Peyer's patch (tissue), 4 donors: ENCODE data around the gene THUMPD3. TPM values are rescaled to one million over a fixed set of nuclear protein-coding genes. Genes with fewer than 3 reads are reported as not detected.
A peak's percentile ranks its signal among the peaks of the same experiment; 100 is the strongest.

ENCODE experiments used
- DNase-seq, 3 donors: peaks; one replicate each; pipeline ENCODE4 v3.0.0-alpha.2; 2017 to 2019
- H3K27ac ChIP-seq, 4 donors: fragments of 200-600 bp; sonication (generic); one replicate each; pipeline ENCODE4 v1.5.1; 2016 to 2019
- H3K27me3 ChIP-seq, 2 donors: fragments of 200-600 bp; sonication (generic); one replicate each; pipeline ENCODE4 v1.5.1; 2019
- H3K36me3 ChIP-seq, 3 donors: fragments of 200-600 bp; sonication (generic); one replicate each; pipeline ENCODE4 v1.5.1; 2016 to 2019
- H3K4me1 ChIP-seq, 4 donors: fragments of 200-600 bp; sonication (generic); one replicate each; pipeline ENCODE4 v1.5.1; 2016 to 2019
- H3K4me3 ChIP-seq, 4 donors: fragments of 200-600 bp; sonication (generic); 1 replicate in 3 of 4; 2 replicates in 1 of 4; pipeline ENCODE4 v1.5.1; 2016 to 2019; ENCODE audit warnings: mild to moderate bottlenecking in 1 of 4
- H3K9me3 ChIP-seq, 4 donors: fragments of 200-600 bp; sonication (generic); one replicate each; pipeline ENCODE4 v1.5.1; 2016 to 2019; ENCODE audit warnings: mild to moderate bottlenecking in 1 of 4
- POLR2A ChIP-seq, 2 donors: fragments of 450-650 bp; IDR thresholded peaks; one replicate each; pipeline ENCODE4 v1.5.1; 2017; ENCODE audit warnings: antibody characterized with exemption in 2 of 2, mild to moderate bottlenecking in 2 of 2, moderate library complexity in 2 of 2
- total RNA-seq, 4 donors: library from RNA; depleted of rRNA; stranded (reverse); fragments of >200 nt; gene quantifications; one replicate each; pipeline ENCODE4 v1.1.0, GENCODE V29; 2016
- TF ChIP-seq, protein P1 (sequence below), 6 experiments: fragments of 450-650 bp in 4 of 6; fragments of 200-600 bp in 2 of 6; sonication (generic) in 1 of 6; IDR thresholded peaks; one replicate each; pipeline ENCODE4 v1.5.1; 2017 to 2019; ENCODE audit warnings: antibody characterized with exemption in 6 of 6, mild to moderate bottlenecking in 3 of 6, moderate library complexity in 1 of 6

THUMPD3 gene
- total RNA-seq, 4 donors from 2014 or later, result 16.8 to 31.5 (median 22.7) TPM

DNA sequence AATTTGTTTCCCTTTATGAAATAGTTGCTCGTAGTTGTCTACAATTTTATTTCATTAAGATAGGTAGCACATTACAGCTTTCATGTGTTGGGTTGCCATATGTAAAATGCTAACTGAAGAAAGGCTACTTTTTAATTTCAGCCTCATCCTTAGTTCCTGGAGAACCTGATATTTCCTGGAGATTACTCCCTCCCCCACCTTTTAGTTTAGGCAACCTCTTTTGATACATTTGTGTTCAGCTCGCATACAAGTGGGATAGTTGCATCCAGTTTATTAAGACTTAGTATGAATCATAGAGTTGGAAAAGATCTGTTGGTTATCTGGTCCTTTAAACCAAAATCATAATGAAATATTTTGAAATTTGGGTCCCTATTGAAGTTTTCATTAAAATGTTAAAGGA lies 40.6 kb downstream of the THUMPD3 start:
- Histone ChIP-seq H3K9me3 (no peaks in the 10 kb centered on the region), H3K4me1 (peaks cover 0 to 68% (median 17%) of the 10 kb centered on the region in 4 donors), H3K27me3 (no peaks in the 10 kb centered on the region), H3K27ac (no peak overlapping the region), H3K4me3 (no peak overlapping the region), H3K36me3 (no peaks in the 10 kb centered on the region)
- TF ChIP-seq, protein P1, sequence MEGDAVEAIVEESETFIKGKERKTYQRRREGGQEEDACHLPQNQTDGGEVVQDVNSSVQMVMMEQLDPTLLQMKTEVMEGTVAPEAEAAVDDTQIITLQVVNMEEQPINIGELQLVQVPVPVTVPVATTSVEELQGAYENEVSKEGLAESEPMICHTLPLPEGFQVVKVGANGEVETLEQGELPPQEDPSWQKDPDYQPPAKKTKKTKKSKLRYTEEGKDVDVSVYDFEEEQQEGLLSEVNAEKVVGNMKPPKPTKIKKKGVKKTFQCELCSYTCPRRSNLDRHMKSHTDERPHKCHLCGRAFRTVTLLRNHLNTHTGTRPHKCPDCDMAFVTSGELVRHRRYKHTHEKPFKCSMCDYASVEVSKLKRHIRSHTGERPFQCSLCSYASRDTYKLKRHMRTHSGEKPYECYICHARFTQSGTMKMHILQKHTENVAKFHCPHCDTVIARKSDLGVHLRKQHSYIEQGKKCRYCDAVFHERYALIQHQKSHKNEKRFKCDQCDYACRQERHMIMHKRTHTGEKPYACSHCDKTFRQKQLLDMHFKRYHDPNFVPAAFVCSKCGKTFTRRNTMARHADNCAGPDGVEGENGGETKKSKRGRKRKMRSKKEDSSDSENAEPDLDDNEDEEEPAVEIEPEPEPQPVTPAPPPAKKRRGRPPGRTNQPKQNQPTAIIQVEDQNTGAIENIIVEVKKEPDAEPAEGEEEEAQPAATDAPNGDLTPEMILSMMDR (IDR thresholded peaks at IDR 0.05), result no peak
- no peak for TF ChIP-seq POLR2A (IDR thresholded peaks at IDR 0.05)
- DNase-seq, result no peak

DNA sequence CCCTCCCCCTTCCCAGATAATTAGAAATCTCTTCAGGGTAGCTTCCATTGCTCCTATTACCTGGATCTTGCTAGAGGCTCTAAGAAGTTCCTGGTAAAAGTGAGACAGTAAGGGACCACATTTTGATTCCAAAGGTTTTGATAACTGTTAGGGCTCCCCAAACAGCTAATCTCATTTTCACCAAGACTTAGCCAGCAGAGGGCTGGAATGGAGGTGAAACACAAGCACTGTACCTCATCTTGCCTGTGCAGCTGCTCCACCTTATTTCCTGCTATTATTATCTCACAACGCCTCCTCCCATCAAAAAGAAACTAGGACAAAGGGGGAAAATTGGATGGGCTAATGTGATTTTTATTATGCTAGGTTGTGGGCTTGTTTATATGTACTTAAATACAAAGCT lies 41.8 kb downstream of the THUMPD3 start:
- Histone ChIP-seq H3K36me3 (no peaks in the 10 kb centered on the region), H3K4me1 (peaks cover 0 to 64% (median 16%) of the 10 kb centered on the region in 4 donors), H3K27me3 (no peaks in the 10 kb centered on the region), H3K27ac (peak overlapping the region in 1 of 4 donors; percentile 17), H3K9me3 (no peaks in the 10 kb centered on the region), H3K4me3 (no peak overlapping the region)
- no peak for TF ChIP-seq POLR2A (IDR thresholded peaks at IDR 0.05)
- TF ChIP-seq, protein P1 (IDR thresholded peaks at IDR 0.05), result peak in 3 of 6 experiments; percentile 22 to 29 (median 25)
- DNase-seq, result no peak

DNA sequence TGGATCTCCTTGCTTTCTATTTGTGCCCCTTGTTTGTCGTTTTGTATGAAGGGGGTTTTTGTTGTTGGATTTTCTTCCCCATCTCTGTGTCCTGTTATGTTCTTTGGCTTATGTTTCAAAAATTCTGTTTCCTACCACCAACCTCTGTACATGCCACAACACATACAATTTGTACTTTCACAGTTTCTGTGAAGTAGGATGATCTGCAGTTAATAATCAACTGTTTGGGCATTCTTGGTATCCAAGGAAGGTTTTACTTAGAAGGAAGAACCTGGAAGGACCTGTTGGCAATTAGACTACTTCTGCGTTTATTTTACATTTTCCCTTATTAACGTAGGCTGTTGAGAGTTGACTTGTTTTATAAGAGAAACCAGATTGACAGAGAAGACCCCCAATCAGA lies 42.9 kb downstream of the THUMPD3 start:
- Histone ChIP-seq H3K9me3 (no peaks in the 10 kb centered on the region), H3K36me3 (no peaks in the 10 kb centered on the region), H3K4me3 (no peak overlapping the region), H3K4me1 (peaks cover 0 to 55% (median 11%) of the 10 kb centered on the region in 4 donors), H3K27me3 (no peaks in the 10 kb centered on the region), H3K27ac (no peak overlapping the region)
- TF ChIP-seq POLR2A (IDR thresholded peaks at IDR 0.05), result no peak
- TF ChIP-seq, protein P1 (IDR thresholded peaks at IDR 0.05), result no peak
- no peak for DNase-seq

DNA sequence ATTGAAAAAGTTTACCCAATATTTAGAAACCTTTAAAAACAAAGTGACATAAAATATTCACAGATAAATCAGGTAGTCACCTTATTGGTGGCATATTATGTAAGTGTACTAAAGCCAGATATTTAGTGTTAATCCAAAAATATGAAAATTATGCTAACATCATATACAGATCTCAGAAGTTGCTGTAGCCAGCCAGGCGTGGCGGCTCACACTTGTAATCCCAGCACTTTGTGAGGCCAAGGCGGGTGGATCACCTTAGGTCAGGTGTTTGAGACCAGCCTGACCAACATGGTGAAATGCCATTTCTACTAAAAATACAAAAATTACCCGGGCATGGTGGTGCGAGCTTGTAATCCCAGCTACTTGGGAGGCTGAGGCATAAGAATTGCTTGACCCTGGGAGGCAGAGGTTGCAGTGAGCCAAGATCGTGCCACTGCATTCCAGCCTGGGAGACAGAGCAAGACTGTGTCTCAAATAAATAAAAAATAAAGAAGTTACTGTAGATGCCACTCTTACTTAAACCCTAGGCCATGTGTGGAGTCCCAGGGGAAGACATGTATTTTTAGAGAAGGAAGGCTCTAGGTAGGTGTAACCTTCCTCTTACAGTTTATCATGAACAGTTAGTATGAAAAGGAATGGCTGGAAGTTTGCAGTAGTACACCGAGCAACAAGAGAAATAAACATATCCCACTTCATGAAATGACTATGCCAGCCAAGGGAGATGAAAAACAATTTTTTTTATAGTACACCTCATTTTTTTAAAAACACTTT lies 44.2 kb downstream of the THUMPD3 start:
- DNase-seq, result no peak
- H3K9me3 ChIP-seq, result no peaks in the 10 kb centered on the region
- no peak for TF ChIP-seq POLR2A (IDR thresholded peaks at IDR 0.05)
- TF ChIP-seq, protein P1 (IDR thresholded peaks at IDR 0.05), result no peak
- no peaks in the 10 kb centered on the region for H3K27me3 ChIP-seq
- H3K4me1 ChIP-seq, result peaks cover 0 to 48% (median 5%) of the 10 kb centered on the region in 4 donors
- H3K27ac ChIP-seq, result no peak overlapping the region
- no peaks in the 10 kb centered on the region for H3K36me3 ChIP-seq
- no peak overlapping the region for H3K4me3 ChIP-seq

DNA sequence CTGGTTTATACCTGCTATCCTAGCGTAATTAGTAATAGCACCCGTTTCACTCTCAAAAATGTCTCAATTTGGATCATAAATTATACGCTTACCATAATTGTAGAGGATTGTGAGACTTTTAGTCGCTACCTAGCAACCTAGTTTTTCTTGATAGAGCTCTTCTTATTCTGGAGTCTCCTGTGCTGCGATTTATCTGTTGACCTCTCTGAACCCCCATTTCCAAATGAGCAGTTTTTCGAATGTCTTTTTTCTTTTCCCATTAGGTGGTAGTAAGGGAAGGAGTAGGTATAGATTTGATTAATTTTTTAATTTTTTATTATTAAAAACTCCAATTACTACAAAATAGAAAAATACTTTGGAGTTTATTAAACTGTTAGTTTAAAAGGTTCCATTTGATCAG lies 45.2 kb downstream of the THUMPD3 start:
- TF ChIP-seq, protein P1 (IDR thresholded peaks at IDR 0.05), result no peak
- TF ChIP-seq POLR2A (IDR thresholded peaks at IDR 0.05), result no peak
- no peaks in the 10 kb centered on the region for H3K9me3 ChIP-seq
- peaks cover 0 to 45% (median under 1%) of the 10 kb centered on the region in 4 donors for H3K4me1 ChIP-seq

More for the DNA sequence above, 45.2 kb downstream of the THUMPD3 start:
- H3K27me3 ChIP-seq, result no peaks in the 10 kb centered on the region
- no peak overlapping the region for H3K27ac ChIP-seq
- no peak overlapping the region for H3K4me3 ChIP-seq
- no peak for DNase-seq
- no peaks in the 10 kb centered on the region for H3K36me3 ChIP-seq
